Measurements from ENCODE around the gene KRTAP22-2.

KRTAP22-2 gene

DNA sequence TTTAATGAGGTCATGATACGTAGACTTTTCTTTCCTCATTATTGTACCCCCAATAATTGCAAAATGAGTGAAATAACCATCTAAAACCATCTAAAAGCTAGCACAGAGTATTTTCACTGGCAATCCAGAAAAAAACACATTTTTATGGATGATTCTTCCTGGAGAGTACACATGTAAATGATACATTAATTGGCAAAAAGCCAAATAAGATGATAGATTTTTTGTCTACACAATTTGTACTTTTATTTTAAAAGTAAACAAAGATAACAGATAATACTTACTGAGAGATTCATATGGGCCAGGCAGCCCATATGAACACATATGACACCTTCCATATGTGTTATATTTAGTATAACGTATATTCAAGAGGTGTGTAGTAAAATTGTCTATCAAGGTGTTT lies 26.6 kb downstream of the KRTAP22-2 start:
- no peak overlapping the region for H3K4me3 ChIP-seq (ENCODE audit: low read depth, low read length)
- H3K4me1 ChIP-seq (ENCODE audit: control insufficient read depth, insufficient read depth, low read length), result no peaks in the 10 kb centered on the region
- no peaks in the 10 kb centered on the region for H3K9me3 ChIP-seq (ENCODE audit: control insufficient read depth, insufficient read depth, low read length)
- H3K9ac ChIP-seq (ENCODE audit: low read depth, low read length), result no peak overlapping the region
- H3K36me3 ChIP-seq (ENCODE audit: control insufficient read depth, insufficient read depth, low read length), result no peaks in the 10 kb centered on the region
- no peak overlapping the region for H3K27ac ChIP-seq (ENCODE audit: low read depth, low read length)
- no peaks in the 10 kb centered on the region for H3K27me3 ChIP-seq (ENCODE audit: control insufficient read depth, insufficient read depth, low read length)

DNA sequence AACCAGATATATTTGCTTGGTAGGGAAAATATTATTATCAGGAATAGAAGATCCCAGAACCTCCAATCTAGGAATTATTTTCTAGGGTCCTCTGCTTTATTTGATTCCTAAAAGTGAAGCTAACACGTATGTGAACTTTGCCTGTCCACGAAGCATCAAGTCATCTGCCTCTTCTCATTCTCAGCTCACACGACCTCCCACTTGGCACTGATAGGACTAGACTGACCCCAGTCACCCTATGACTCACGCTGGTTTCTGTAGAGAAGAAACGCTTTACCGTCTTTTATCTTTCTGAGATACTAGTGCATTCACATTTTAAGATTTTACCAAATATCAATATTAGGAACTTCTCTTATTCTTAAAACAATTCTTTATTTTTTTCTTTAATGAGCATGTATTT lies 27.1 kb downstream of the KRTAP22-2 start:
- Histone ChIP-seq H3K9ac (ENCODE audit: low read depth, low read length) (no peak overlapping the region), H3K27me3 (ENCODE audit: control insufficient read depth, insufficient read depth, low read length) (no peaks in the 10 kb centered on the region), H3K27ac (ENCODE audit: low read depth, low read length) (no peak overlapping the region), H3K4me3 (ENCODE audit: low read depth, low read length) (no peak overlapping the region), H3K4me1 (ENCODE audit: control insufficient read depth, insufficient read depth, low read length) (no peaks in the 10 kb centered on the region), H3K9me3 (ENCODE audit: control insufficient read depth, insufficient read depth, low read length) (no peaks in the 10 kb centered on the region), H3K36me3 (ENCODE audit: control insufficient read depth, insufficient read depth, low read length) (no peaks in the 10 kb centered on the region)

DNA sequence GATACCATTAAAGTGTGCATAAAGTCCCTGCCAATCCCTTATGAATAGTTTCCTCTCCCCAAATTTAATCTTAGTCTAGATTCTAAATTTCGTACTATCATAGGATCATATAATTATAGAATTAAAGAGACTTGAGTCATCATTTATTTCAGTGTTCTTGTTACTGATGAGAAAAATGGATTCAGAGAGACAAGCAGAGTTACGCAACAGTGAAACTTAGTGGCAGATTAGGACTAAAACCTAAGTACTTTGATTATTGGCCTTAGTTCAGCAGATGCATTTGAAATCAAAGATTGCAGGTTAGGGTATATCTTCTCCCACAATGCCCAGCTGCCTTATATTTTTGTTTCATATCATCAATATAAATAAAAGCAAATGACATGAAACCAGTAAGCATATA lies 28.2 kb downstream of the KRTAP22-2 start:
- Histone ChIP-seq H3K27me3 (ENCODE audit: control insufficient read depth, insufficient read depth, low read length) (no peaks in the 10 kb centered on the region), H3K9ac (ENCODE audit: low read depth, low read length) (no peak overlapping the region), H3K9me3 (ENCODE audit: control insufficient read depth, insufficient read depth, low read length) (no peaks in the 10 kb centered on the region), H3K4me3 (ENCODE audit: low read depth, low read length) (no peak overlapping the region), H3K4me1 (ENCODE audit: control insufficient read depth, insufficient read depth, low read length) (no peaks in the 10 kb centered on the region), H3K36me3 (ENCODE audit: control insufficient read depth, insufficient read depth, low read length) (no peaks in the 10 kb centered on the region), H3K27ac (ENCODE audit: low read depth, low read length) (no peak overlapping the region)

DNA sequence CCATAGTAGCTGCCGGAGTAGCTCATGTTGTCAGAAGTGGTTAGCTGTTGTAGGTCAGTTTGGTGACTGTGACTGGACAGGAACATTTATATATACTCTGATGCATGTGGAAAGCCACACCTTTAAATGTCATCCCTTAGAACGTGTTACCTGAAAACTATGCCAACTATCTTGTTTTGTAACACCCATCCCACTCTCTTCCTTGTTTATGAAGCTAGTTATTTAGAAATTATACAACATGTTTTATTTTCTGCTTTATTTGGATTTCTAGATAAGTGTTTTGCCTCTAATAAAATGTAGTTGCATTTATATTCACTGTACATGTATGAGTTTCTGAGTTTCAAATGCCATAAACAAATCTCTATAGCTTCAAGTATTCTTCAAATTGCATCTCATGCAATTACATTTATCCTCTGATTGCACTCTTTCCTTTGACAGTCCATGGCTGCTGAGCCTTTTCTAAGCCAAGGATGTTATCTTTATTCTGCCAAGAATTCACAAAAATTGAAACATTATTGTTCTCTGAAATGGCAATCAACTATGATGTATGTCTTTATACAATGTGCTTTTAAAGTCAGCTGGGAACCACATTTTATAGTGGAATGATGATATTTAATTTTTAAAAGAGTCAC lies 28.8 kb downstream of the KRTAP22-2 start, which contains the start of gene KRTAP19-7:
KRTAP19-7 (minus strand) TSS at position 51 of the 632 bp plus-strand sequence; CDS start at position 26, 25 bp downstream.
- Histone ChIP-seq H3K36me3 (ENCODE audit: control insufficient read depth, insufficient read depth, low read length) (no peaks in the 10 kb centered on the region), H3K27ac (ENCODE audit: low read depth, low read length) (no peak within 1 kb of the TSS), H3K9me3 (ENCODE audit: control insufficient read depth, insufficient read depth, low read length) (no peaks in the 10 kb centered on the region), H3K4me3 (ENCODE audit: low read depth, low read length) (no peak within 1 kb of the TSS), H3K27me3 (ENCODE audit: control insufficient read depth, insufficient read depth, low read length) (no peaks in the 10 kb centered on the region), H3K9ac (ENCODE audit: low read depth, low read length) (no peak within 1 kb of the TSS), H3K4me1 (ENCODE audit: control insufficient read depth, insufficient read depth, low read length) (no peaks in the 10 kb centered on the region)

DNA sequence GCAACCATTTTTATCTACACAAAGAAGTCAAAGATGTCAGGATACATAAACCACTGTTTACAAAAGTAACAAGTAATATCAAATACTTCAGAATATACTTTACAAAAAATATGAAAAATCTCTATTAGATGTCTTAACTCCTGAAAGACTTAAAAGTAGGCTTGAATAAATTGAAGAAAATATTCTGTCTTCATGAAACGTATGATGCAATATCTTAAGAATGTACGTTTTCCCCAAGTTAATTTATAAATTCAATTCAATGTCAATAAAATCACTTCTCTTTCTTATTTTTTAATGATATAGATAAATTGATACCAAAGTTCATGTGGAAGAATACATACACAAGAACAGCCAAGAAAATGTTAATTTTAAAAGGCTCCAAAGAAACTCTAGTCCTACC lies 35.1 kb downstream of the KRTAP22-2 start:
- no peaks in the 10 kb centered on the region for H3K4me1 ChIP-seq (ENCODE audit: control insufficient read depth, insufficient read depth, low read length)
- no peaks in the 10 kb centered on the region for H3K9me3 ChIP-seq (ENCODE audit: control insufficient read depth, insufficient read depth, low read length)
- H3K27ac ChIP-seq (ENCODE audit: low read depth, low read length), result no peak overlapping the region
- H3K4me3 ChIP-seq (ENCODE audit: low read depth, low read length), result no peak overlapping the region
- no peak overlapping the region for H3K9ac ChIP-seq (ENCODE audit: low read depth, low read length)
- H3K27me3 ChIP-seq (ENCODE audit: control insufficient read depth, insufficient read depth, low read length), result no peaks in the 10 kb centered on the region
- H3K36me3 ChIP-seq (ENCODE audit: control insufficient read depth, insufficient read depth, low read length), result no peaks in the 10 kb centered on the region

DNA sequence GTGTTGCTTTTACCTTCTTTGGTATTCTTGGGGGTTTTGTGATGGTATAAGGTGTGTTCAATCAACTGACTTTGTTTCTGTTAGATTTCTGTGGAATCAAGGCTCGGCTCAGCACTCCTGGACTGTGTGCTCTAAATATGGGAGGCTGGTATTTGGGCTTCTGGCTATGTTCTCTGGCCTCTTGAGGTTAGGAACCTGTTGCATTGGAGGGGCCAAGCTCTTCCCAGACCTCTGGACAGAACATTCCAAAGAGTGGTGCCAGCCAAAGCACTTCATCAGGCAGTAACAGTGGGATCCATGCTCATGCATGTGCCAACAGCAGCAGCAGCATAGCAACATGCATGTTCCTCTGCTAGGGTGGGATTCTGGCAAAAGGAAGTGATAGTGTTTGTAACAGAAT lies 37.4 kb downstream of the KRTAP22-2 start:
- Histone ChIP-seq H3K36me3 (ENCODE audit: control insufficient read depth, insufficient read depth, low read length) (no peaks in the 10 kb centered on the region), H3K27me3 (ENCODE audit: control insufficient read depth, insufficient read depth, low read length) (no peaks in the 10 kb centered on the region), H3K27ac (ENCODE audit: low read depth, low read length) (no peak overlapping the region), H3K4me1 (ENCODE audit: control insufficient read depth, insufficient read depth, low read length) (no peaks in the 10 kb centered on the region), H3K4me3 (ENCODE audit: low read depth, low read length) (no peak overlapping the region), H3K9ac (ENCODE audit: low read depth, low read length) (no peak overlapping the region), H3K9me3 (ENCODE audit: control insufficient read depth, insufficient read depth, low read length) (no peaks in the 10 kb centered on the region)

DNA sequence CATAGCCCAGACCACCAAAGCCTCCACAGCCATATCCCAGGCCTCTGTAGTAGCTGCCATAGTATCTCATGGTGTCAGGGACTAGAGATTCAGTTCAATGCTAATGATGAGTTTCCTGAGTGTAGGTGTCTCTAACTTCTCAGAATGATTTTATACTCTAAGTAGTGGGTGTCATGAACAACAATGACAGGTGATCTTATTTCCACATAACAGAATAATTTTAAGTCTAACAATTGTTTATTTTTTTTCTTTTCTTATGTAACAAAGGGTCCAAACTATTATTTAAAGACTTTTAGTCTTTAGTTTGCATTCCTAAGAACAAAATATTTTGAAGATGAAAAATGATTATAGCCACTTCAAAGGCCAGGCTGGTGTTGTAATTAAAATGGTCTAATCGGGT lies 48.4 kb downstream of the KRTAP22-2 start, which contains the start of gene KRTAP19-6:
KRTAP19-6 (minus strand) TSS at position 101 of the 400 bp plus-strand sequence; CDS start at position 70, 31 bp downstream.
- H3K36me3 ChIP-seq (ENCODE audit: control insufficient read depth, insufficient read depth, low read length), result no peaks in the 10 kb centered on the region
- no peak within 1 kb of the TSS for H3K4me3 ChIP-seq (ENCODE audit: low read depth, low read length)
- H3K4me1 ChIP-seq (ENCODE audit: control insufficient read depth, insufficient read depth, low read length), result no peaks in the 10 kb centered on the region
- no peaks in the 10 kb centered on the region for H3K9me3 ChIP-seq (ENCODE audit: control insufficient read depth, insufficient read depth, low read length)
- H3K9ac ChIP-seq (ENCODE audit: low read depth, low read length), result no peak within 1 kb of the TSS
- no peaks in the 10 kb centered on the region for H3K27me3 ChIP-seq (ENCODE audit: control insufficient read depth, insufficient read depth, low read length)
- no peak within 1 kb of the TSS for H3K27ac ChIP-seq (ENCODE audit: low read depth, low read length)

Measured in HUES48 (cell line).